Sigmoid colon (tissue), 4 donors: ENCODE results near the gene SLC45A1.

ENCODE experiments used
- POLR2A ChIP-seq, 2 donors: fragments of 450-650 bp; IDR thresholded peaks; one replicate each; pipeline ENCODE4 v1.6.1; 2016; ENCODE audit warnings: antibody characterized with exemption in 2 of 2, mild to moderate bottlenecking in 2 of 2, moderate library complexity in 2 of 2
- POLR2AphosphoS5 ChIP-seq, 4 donors: sonication (generic); formaldehyde crosslinking; IDR thresholded peaks; one replicate each; pipeline ENCODE4 v1.6.1; 2017; ENCODE audit warnings: antibody characterized with exemption in 4 of 4
- TF ChIP-seq, protein P1 (sequence below), 4 experiments: fragments of 450-650 bp in 3 of 4; fragments of 200-600 bp in 1 of 4; IDR thresholded peaks; one replicate each; pipeline ENCODE4 v1.5.1; 2016 to 2019; ENCODE audit warnings: antibody characterized with exemption in 4 of 4, mild to moderate bottlenecking in 3 of 4, moderate library complexity in 2 of 4

DNA sequence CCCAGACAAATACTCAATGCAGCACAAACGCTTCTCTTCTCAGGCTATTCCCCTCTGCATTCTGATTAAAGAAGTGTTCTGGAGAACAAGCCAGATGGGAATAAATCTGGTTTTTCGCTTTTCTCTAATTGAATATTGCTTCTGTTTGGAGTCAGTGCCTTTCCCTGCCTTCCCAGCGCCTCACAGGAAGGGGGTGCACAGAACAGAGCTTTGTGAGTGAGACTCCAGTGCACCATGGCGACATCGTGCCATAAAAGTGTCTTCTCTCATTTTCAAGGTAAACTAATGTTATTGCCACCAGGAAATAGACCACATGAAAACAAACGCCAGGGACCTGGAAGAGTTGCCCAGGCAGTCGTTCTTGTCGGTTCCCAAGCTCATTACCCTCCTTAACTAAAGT lies 43.6 kb upstream of the SLC45A1 start:
- no peak for TF ChIP-seq POLR2A (IDR thresholded peaks at IDR 0.05)
- TF ChIP-seq, protein P1, sequence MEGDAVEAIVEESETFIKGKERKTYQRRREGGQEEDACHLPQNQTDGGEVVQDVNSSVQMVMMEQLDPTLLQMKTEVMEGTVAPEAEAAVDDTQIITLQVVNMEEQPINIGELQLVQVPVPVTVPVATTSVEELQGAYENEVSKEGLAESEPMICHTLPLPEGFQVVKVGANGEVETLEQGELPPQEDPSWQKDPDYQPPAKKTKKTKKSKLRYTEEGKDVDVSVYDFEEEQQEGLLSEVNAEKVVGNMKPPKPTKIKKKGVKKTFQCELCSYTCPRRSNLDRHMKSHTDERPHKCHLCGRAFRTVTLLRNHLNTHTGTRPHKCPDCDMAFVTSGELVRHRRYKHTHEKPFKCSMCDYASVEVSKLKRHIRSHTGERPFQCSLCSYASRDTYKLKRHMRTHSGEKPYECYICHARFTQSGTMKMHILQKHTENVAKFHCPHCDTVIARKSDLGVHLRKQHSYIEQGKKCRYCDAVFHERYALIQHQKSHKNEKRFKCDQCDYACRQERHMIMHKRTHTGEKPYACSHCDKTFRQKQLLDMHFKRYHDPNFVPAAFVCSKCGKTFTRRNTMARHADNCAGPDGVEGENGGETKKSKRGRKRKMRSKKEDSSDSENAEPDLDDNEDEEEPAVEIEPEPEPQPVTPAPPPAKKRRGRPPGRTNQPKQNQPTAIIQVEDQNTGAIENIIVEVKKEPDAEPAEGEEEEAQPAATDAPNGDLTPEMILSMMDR (IDR thresholded peaks at IDR 0.05) = no peak
- TF ChIP-seq POLR2AphosphoS5 (IDR thresholded peaks at IDR 0.05) = no peak
